Stomach (tissue), 4 donors: ENCODE measurements around the gene COL23A1.

Source experiments
- POLR2A ChIP-seq, 4 donors: fragments of 450-650 bp; IDR thresholded peaks; one replicate each; pipeline ENCODE4 v1.6.1; 2016; ENCODE audit warnings: antibody characterized with exemption in 4 of 4, control low read depth in 2 of 4, mild to moderate bottlenecking in 1 of 4, moderate library complexity in 1 of 4
- POLR2AphosphoS5 ChIP-seq, 3 donors: sonication (generic); formaldehyde crosslinking; IDR thresholded peaks; one replicate each; pipeline ENCODE4 v1.6.1; 2016; ENCODE audit warnings: antibody characterized with exemption in 3 of 3
- TF ChIP-seq, protein P1 (sequence below), 7 experiments: fragments of 450-650 bp in 4 of 7; fragments of 200-600 bp in 3 of 7; sonication (generic) in 3 of 7; IDR thresholded peaks; one replicate each; pipeline ENCODE4 v1.5.1; 2016 to 2019; ENCODE audit warnings: antibody characterized with exemption in 7 of 7, control low read depth in 2 of 7, mild to moderate bottlenecking in 1 of 7

DNA sequence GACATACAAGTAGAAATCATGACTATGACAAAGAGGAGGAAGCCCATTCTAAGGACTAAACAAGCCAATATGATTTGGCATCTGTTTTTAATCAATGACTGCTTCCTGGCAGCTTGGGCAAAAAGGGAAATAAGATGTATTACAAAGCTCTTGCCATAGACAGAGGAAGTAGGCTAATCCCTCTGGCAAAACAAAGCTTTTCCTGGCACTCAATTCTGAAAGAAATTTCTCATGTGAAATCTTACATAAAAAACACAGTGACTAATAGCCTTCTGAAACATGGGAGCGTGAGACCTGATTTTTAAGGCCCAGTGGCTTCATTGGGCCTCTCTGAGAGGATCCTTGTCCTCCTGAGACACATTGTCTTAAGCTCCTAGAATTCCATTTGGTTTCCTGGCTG, 93.6 kb downstream of the COL23A1 start:
- TF ChIP-seq POLR2A (IDR thresholded peaks at IDR 0.05) (no peak), POLR2AphosphoS5 (IDR thresholded peaks at IDR 0.05) (no peak)
- TF ChIP-seq, protein P1, sequence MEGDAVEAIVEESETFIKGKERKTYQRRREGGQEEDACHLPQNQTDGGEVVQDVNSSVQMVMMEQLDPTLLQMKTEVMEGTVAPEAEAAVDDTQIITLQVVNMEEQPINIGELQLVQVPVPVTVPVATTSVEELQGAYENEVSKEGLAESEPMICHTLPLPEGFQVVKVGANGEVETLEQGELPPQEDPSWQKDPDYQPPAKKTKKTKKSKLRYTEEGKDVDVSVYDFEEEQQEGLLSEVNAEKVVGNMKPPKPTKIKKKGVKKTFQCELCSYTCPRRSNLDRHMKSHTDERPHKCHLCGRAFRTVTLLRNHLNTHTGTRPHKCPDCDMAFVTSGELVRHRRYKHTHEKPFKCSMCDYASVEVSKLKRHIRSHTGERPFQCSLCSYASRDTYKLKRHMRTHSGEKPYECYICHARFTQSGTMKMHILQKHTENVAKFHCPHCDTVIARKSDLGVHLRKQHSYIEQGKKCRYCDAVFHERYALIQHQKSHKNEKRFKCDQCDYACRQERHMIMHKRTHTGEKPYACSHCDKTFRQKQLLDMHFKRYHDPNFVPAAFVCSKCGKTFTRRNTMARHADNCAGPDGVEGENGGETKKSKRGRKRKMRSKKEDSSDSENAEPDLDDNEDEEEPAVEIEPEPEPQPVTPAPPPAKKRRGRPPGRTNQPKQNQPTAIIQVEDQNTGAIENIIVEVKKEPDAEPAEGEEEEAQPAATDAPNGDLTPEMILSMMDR (IDR thresholded peaks at IDR 0.05): no peak
